HL-60 (cell line): ENCODE data around the gene HOXA13.

ENCODE experiments used
- TF ChIP-seq, protein P1 (sequence below): IDR thresholded peaks from one replicate; pipeline ENCODE4 v1.5.1; 2011; ENCODE audit warnings: low read length, control low read depth, inconsistent platforms; ENCODE audit not compliant: insufficient read depth
- TF ChIP-seq, protein P2 (sequence below): IDR thresholded peaks from 2 replicates; pipeline ENCODE4 v1.6.1; 2012; ENCODE audit warnings: low read depth; ENCODE audit not compliant: insufficient replicate concordance

DNA sequence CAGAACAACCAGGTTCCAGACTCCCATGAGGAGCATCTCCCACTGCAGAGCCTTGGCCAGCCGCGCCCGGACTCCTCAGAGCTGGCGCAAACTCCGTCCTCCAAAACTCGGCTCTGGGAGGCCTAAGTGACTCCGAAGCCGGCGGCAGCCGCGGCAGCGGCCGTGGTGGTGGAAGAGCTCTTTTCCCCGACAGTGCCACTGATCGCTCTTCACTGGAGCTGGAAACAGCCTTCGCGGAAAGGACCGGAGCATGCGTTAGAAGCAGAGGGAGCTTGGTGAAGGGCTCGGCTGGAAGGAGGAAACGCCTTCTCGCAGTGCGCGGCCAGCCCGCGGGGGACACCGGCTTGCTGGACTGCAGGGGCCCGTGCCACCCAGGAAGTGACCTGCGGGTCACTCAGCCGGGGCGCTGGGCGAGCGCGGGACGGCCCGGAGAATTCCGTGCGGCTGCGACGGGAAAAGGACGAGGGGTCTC is 5.0 kb upstream of the HOXA13 start:
- TF ChIP-seq, protein P1, sequence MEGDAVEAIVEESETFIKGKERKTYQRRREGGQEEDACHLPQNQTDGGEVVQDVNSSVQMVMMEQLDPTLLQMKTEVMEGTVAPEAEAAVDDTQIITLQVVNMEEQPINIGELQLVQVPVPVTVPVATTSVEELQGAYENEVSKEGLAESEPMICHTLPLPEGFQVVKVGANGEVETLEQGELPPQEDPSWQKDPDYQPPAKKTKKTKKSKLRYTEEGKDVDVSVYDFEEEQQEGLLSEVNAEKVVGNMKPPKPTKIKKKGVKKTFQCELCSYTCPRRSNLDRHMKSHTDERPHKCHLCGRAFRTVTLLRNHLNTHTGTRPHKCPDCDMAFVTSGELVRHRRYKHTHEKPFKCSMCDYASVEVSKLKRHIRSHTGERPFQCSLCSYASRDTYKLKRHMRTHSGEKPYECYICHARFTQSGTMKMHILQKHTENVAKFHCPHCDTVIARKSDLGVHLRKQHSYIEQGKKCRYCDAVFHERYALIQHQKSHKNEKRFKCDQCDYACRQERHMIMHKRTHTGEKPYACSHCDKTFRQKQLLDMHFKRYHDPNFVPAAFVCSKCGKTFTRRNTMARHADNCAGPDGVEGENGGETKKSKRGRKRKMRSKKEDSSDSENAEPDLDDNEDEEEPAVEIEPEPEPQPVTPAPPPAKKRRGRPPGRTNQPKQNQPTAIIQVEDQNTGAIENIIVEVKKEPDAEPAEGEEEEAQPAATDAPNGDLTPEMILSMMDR: no peak
- TF ChIP-seq, protein P2, sequence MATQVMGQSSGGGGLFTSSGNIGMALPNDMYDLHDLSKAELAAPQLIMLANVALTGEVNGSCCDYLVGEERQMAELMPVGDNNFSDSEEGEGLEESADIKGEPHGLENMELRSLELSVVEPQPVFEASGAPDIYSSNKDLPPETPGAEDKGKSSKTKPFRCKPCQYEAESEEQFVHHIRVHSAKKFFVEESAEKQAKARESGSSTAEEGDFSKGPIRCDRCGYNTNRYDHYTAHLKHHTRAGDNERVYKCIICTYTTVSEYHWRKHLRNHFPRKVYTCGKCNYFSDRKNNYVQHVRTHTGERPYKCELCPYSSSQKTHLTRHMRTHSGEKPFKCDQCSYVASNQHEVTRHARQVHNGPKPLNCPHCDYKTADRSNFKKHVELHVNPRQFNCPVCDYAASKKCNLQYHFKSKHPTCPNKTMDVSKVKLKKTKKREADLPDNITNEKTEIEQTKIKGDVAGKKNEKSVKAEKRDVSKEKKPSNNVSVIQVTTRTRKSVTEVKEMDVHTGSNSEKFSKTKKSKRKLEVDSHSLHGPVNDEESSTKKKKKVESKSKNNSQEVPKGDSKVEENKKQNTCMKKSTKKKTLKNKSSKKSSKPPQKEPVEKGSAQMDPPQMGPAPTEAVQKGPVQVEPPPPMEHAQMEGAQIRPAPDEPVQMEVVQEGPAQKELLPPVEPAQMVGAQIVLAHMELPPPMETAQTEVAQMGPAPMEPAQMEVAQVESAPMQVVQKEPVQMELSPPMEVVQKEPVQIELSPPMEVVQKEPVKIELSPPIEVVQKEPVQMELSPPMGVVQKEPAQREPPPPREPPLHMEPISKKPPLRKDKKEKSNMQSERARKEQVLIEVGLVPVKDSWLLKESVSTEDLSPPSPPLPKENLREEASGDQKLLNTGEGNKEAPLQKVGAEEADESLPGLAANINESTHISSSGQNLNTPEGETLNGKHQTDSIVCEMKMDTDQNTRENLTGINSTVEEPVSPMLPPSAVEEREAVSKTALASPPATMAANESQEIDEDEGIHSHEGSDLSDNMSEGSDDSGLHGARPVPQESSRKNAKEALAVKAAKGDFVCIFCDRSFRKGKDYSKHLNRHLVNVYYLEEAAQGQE: no peak
